GM10248 (cell line): ENCODE measurements around the gene TBC1D4.

Source experiments
- CTCF ChIA-PET: fragments of 300-600 bp; sonication (Branson Sonifier 250); formaldehyde crosslinking; extraction: SDS; loops from one replicate; lab custom pipeline; 2021; ENCODE audit warnings: antibody characterized with exemption; lab: Yijun Ruan, JAX
- POLR2A ChIA-PET: fragments of 350-650 bp; sonication (Branson Sonifier 250); formaldehyde crosslinking; extraction: SDS; loops from one replicate; lab custom pipeline; 2020; ENCODE audit warnings: antibody characterized with exemption; lab: Yijun Ruan, JAX
- DNase-seq: peaks from one replicate; pipeline ENCODE4 v3.0.0; 2012; ENCODE audit errors: extremely low spot score
- CTCF ChIP-seq: IDR thresholded peaks from 2 replicates; pipeline ENCODE4 v1.5.1; 2012; ENCODE audit warnings: mild to moderate bottlenecking, low read depth; ENCODE audit errors: extremely low read depth, missing control alignments, control extremely low read depth

The TBC1D4 gene

GRCh38 chr13:75460644-75461043 is 21.3 kb downstream of the TBC1D4 start:
- ChIA-PET CTCF (interaction anchor here (0.8 to 3.4 kb wide), 4 partner anchors 8 to 90 kb away, joined by 3 to 13 read pairs (median 7); partner anchors contain the start of gene UCHL3), POLR2A (no interaction called here)

DNA sequence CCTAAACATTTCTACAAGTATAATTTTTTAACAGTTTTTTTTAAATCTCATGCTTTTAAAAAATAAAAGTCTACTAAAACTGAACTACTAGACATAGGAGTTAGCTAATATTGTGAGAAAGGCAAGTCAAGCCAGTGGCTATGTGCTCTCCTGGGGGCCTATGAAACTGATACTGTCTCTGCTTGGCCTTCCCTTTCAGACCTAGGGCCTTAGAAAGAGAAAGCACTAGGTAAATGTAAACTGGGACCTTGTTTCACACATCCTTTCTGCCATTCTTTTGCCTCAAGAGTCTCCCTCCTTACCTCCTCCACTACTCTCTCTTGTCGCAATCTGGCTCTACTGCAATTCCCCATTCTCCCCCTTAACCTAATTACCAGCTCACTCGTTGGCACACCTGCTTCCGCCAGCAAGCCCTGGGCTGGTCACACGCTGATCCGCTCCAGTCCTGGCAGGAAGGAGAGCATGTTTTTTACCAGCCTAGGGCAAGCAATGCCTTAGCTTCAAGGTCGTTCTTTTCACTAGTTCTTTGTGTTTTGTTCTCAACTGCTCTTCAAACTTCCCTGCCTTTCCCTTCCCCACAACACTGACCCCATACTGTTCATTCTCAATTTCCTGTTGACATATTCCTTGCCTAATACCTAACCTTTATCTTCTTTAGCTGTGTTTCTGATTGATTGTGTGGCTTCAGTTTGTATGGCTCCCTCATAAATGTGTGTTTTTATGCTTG is 23.1 kb downstream of the TBC1D4 start:
- DNase-seq = peak; percentile 64

More at GRCh38 chr13:75460644-75461043, 21.3 kb downstream of the TBC1D4 start:
- no peak for TF ChIP-seq CTCF
- no peak for DNase-seq

DNA sequence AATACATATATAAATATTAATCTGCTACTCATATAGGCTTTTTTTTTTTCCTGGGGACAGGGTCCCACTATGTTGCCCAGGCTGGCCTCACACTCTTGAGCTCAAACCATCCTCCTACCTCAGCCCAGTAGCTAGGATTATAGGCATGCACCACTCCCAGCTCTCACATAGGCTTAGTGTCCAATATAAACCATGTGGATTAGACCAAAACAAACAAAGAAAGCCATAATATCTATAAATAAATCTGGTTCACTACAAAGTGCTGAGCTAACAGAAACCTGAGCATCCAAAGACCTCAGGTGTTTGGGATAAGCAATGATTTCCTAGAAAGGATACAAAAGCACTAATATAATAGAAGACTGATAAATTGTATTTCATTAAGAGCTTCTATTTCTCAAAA is 26.0 kb downstream of the TBC1D4 start:
- no peak for DNase-seq
- ChIA-PET POLR2A (no interaction called here), CTCF (interaction anchor here (1.0 to 1.5 kb wide), 5 partner anchors 11 to 88 kb away, joined by 3 to 6 read pairs (median 4); partner anchors contain the start of gene TBC1D4)
- TF ChIP-seq CTCF = no peak

More for the DNA sequence above, 23.1 kb downstream of the TBC1D4 start:
- no peak for TF ChIP-seq CTCF
- POLR2A ChIA-PET = no interaction called here
- CTCF ChIA-PET = interaction anchor here (0.9 to 3.4 kb wide), 6 partner anchors 10 to 91 kb away, joined by 3 to 13 read pairs (median 4); partner anchors contain the start of gene UCHL3

DNA sequence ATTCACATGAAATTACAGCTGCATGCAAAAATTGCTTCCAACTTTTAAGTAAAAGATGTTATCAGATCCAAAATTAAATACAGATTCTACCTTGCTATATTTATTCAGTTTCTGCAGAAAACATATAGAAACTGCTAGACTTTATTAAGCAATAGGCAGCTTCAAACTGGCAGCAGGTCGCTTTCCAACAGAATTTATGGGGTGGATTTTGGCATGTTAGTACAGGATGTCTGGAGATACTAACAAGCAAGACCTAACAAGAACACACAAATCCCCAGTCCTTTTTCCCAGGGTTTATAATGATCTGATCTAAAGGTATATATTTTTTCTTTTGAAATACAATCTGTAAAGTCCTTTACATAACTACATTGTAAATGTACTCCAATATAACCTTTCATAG is 27.5 kb downstream of the TBC1D4 start:
- TF ChIP-seq CTCF = no peak
- ChIA-PET POLR2A (no interaction called here), CTCF (interaction anchor here (1.3 kb wide), 1 partner anchor 152 kb away, joined by 4 read pairs; no protein-coding TSS in a partner anchor)
- no peak for DNase-seq

DNA sequence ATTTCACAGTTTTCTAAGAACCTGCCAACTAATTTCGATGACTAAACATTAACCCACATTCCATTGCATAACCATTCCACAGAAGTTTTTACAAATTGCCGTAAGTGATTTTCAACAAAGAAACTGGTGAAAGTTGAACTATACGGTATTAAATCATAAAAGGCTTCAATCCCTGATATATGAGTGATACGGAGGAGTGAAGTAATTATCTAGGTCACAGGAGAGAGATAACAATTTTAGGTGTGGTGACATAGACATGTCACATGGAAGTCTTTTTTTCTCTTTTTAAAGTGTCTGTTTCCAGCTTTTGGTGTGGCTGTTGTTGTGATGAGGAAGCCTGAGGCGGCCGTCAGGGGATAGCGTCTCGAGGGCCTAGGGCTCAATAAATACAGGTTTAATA is 29.4 kb downstream of the TBC1D4 start:
- ChIA-PET POLR2A (no interaction called here), CTCF (no interaction called here)
- TF ChIP-seq CTCF = no peak
- DNase-seq = no peak

GRCh38 chr13:75447493-75447892 is 34.5 kb downstream of the TBC1D4 start:
- POLR2A ChIA-PET = no interaction called here
- no peak for TF ChIP-seq CTCF
- DNase-seq = no peak
- CTCF ChIA-PET = interaction anchor here (2.4 to 3.2 kb wide), 2 partner anchors 12 to 17 kb away, joined by 7 to 10 read pairs; no protein-coding TSS in a partner anchor
